GM12878 (cell line): Measurements from ENCODE around the gene CACNG1. TPM values are rescaled to one million over a fixed set of nuclear protein-coding genes. Genes with fewer than 3 reads are reported as not detected.

Experiments
- ATAC-seq: fragments of 200-7000 bp; cut with Tn5 transposase; 3 replicates; pipeline ENCODE4 v1.9.1; 2020; ENCODE audit warnings: mild to moderate bottlenecking, moderate library complexity
- BruUV-seq: library from RNA; stranded (reverse); fragments of 400-500 nt; replicated peaks from 2 replicates; lab custom pipeline; 2021; lab: Mats Ljungman, UMichigan
- CTCF ChIA-PET: fragments of 300-600 bp; sonication (Branson Sonifier 250); formaldehyde crosslinking; extraction: SDS; loops from one replicate; lab custom pipeline; 2021; ENCODE audit warnings: inconsistent platforms; lab: Yijun Ruan, JAX
- POLR2A ChIA-PET: fragments of 350-600 bp; formaldehyde crosslinking; extraction: SDS; loops from one replicate; lab custom pipeline; 2021; ENCODE audit warnings: inconsistent platforms; lab: Charles Lee
- RAD21 ChIA-PET: fragments of 300-600 bp; sonication (Branson Sonifier 250); formaldehyde crosslinking; loops from one replicate; lab custom pipeline; 2023; ENCODE audit warnings: antibody characterized with exemption; ENCODE audit not compliant: unreplicated experiment; lab: Charles Lee
- SMC1A ChIA-PET: fragments of 300-600 bp; sonication (Branson Sonifier 250); formaldehyde crosslinking; loops from one replicate; lab custom pipeline; 2023; ENCODE audit not compliant: unreplicated experiment, uncharacterized antibody; lab: Charles Lee
- DNase-seq: peaks from one replicate; pipeline ENCODE4 v3.0.0-alpha.2; 2011; ENCODE audit warnings: low read depth, low spot score
- FAIRE-seq: peaks from 3 replicates; lab custom pipeline; 2011; peaks lifted over from hg19 to GRCh38; lab: Jason Lieb, UNC
- H2AFZ ChIP-seq: 2 replicates; pipeline ENCODE4 v1.6.0; 2011; ENCODE audit warnings: low read depth, low read length, control low read depth; ENCODE audit not compliant: control insufficient read depth
- H3K27ac ChIP-seq: 2 replicates; pipeline ENCODE4 v1.5.1; 2011; ENCODE audit warnings: control low read depth; ENCODE audit not compliant: control insufficient read depth, insufficient read depth
- H3K27me3 ChIP-seq, 2 experiments: replicated peaks in 1 of 2; 2 replicates each; pipeline versions ENCODE4 v1.6.0 to v1.6.1; 2011; ENCODE audit warnings: low read length in 1 of 2; ENCODE audit not compliant: control insufficient read depth in 2 of 2, insufficient read depth in 2 of 2
- H3K36me3 ChIP-seq, 2 experiments: 2 replicates each; pipeline ENCODE4 v1.5.1; 2011; ENCODE audit warnings: low read length in 1 of 2; ENCODE audit not compliant: control insufficient read depth in 2 of 2, insufficient read depth in 2 of 2
- H3K4me1 ChIP-seq: 2 replicates; pipeline ENCODE4 v1.6.1; 2011; ENCODE audit warnings: mild to moderate bottlenecking, low read length, moderate library complexity, mixed read lengths; ENCODE audit not compliant: control insufficient read depth, insufficient read depth
- H3K4me2 ChIP-seq: 2 replicates; pipeline ENCODE4 v1.6.0; 2011; ENCODE audit warnings: control low read depth; ENCODE audit not compliant: control insufficient read depth, insufficient read depth
- H3K4me3 ChIP-seq: fragments of 200-600 bp; sonication (generic); 2 replicates; pipeline ENCODE4 v1.5.1; 2016
- H3K79me2 ChIP-seq: 2 replicates; pipeline ENCODE4 v1.6.0; 2011; ENCODE audit warnings: low read length; ENCODE audit not compliant: control insufficient read depth, insufficient read depth
- H3K9ac ChIP-seq: 2 replicates; pipeline ENCODE4 v1.8.0; 2011; ENCODE audit warnings: low read length, control low read depth, mixed read lengths; ENCODE audit not compliant: control insufficient read depth, insufficient read depth
- H3K9me3 ChIP-seq: replicated peaks from 3 replicates; pipeline ENCODE4 v1.5.1; 2011; ENCODE audit warnings: mild to moderate bottlenecking, low read length; ENCODE audit not compliant: control insufficient read depth, insufficient read depth
- H4K20me1 ChIP-seq: 2 replicates; pipeline ENCODE4 v1.6.0; 2011; ENCODE audit not compliant: control insufficient read depth, insufficient read depth
- BMI1 ChIP-seq: fragments of 450-650 bp; IDR thresholded peaks from 2 replicates; pipeline ENCODE4 v1.6.1; 2016; ENCODE audit warnings: mild to moderate bottlenecking, moderate library complexity, borderline replicate concordance
- BRCA1 ChIP-seq: IDR thresholded peaks from 2 replicates; pipeline ENCODE4 v1.6.1; 2011; ENCODE audit warnings: low read depth, low read length, improper control_type of control experiment
- CHD1 ChIP-seq: IDR thresholded peaks from 2 replicates; pipeline ENCODE4 v1.6.1; 2012; ENCODE audit warnings: low read depth, low read length, improper control_type of control experiment
- EGR1 ChIP-seq, 2 experiments: IDR thresholded peaks; 1 replicate in 1 of 2; 2 replicates in 1 of 2; pipeline ENCODE4 v1.6.1; 2011 to 2012; ENCODE audit warnings: low read depth in 2 of 2, low read length in 2 of 2, borderline replicate concordance in 1 of 2, mild to moderate bottlenecking in 1 of 2, moderate library complexity in 1 of 2
- HCFC1 ChIP-seq: fragments of 150-350 bp; IDR thresholded peaks from 2 replicates; pipeline ENCODE4 v1.6.1; 2014; ENCODE audit warnings: low read length
- NFIC ChIP-seq: IDR thresholded peaks from 2 replicates; pipeline ENCODE4 v1.6.1; 2012; ENCODE audit warnings: low read depth, mild to moderate bottlenecking, inconsistent platforms, low read length, moderate library complexity
- NFXL1 ChIP-seq: fragments of 450-650 bp; IDR thresholded peaks from 2 replicates; pipeline ENCODE4 v1.6.1; 2017; ENCODE audit warnings: antibody characterized with exemption, mild to moderate bottlenecking, borderline replicate concordance
- PML ChIP-seq: IDR thresholded peaks from 2 replicates; pipeline ENCODE4 v1.6.1; 2012; ENCODE audit warnings: low read length, inconsistent platforms
- SMAD1 ChIP-seq: fragments of 450-650 bp; IDR thresholded peaks from 2 replicates; pipeline ENCODE4 v1.6.1; 2018; ENCODE audit warnings: mild to moderate bottlenecking, low read depth; ENCODE audit not compliant: partially characterized antibody
- SMC3 ChIP-seq: IDR thresholded peaks from 2 replicates; pipeline ENCODE4 v1.6.1; 2011; ENCODE audit warnings: low read length, improper control_type of control experiment, borderline replicate concordance
- SPI1 ChIP-seq: IDR thresholded peaks from 2 replicates; pipeline ENCODE4 v1.6.1; 2011; ENCODE audit warnings: low read depth, mild to moderate bottlenecking, low read length, moderate library complexity, borderline replicate concordance; ENCODE audit not compliant: insufficient read depth
- ZNF274 ChIP-seq: IDR thresholded peaks from one replicate; pipeline ENCODE4 v1.8.0; 2011; ENCODE audit not compliant: insufficient read length, insufficient read depth
- WGBS: methylation state at CpG from one replicate; pipeline ENCODE4 v1.1.6; 2016; ENCODE audit warnings: low lambda C conversion rate; ENCODE audit not compliant: insufficient replicate concordance, insufficient coverage; ENCODE audit errors: missing lambda C conversion rate; 5-methylcytosine and 5-hydroxymethylcytosine counted together
- in situ Hi-C: fragments of 300-500 bp; cut with MboI; formaldehyde crosslinking; loops from 9 replicates; pipeline ENCODE4 v1.14.3; 2018; ENCODE audit warnings: mixed read lengths
- intact Hi-C: fragments of 100-400 bp; cut with micrococcal nuclease; formaldehyde crosslinking; loops from one replicate; pipeline ENCODE4 v1.14.2; 2022; ENCODE audit not compliant: unreplicated experiment
- polyA plus RNA-seq, 11 experiments: library from polyadenylated mRNA; depleted of rRNA in 4 of 11; unstranded in 6 of 11; stranded (reverse) in 5 of 11; fragments of >200 nt; fragmentation: Nextera tagmentation in 4 of 11; fragmentation: Illumina TruSeq in 1 of 11; extraction: Ambion mirVana in 4 of 11; extraction: Trizol in 1 of 11; gene quantifications; 1 replicate in 1 of 11; 2 replicates in 10 of 11; pipeline versions ENCODE4 v1.2.1 to v1.2.3, GENCODE V29; 2011 to 2016; ENCODE audit warnings: inconsistent platforms in 2 of 11, missing spikeins in 2 of 11, low read depth in 1 of 11
- total RNA-seq, 4 experiments: library from RNA; depleted of rRNA in 3 of 4; stranded (reverse); fragments of >200 nt in 3 of 4; fragmentation: Illumina TruSeq in 1 of 4; extraction: Trizol in 1 of 4; gene quantifications; 2 replicates each; pipeline versions ENCODE4 v1.2.1 to v1.2.3, GENCODE V29; 2013 to 2021

The CACNG1 gene
- total and polyA plus RNA-seq, 10 of the 15 experiments (the other 5 are each of a cell fraction or from before 2014, with no cell fraction given), result not detected

DNA sequence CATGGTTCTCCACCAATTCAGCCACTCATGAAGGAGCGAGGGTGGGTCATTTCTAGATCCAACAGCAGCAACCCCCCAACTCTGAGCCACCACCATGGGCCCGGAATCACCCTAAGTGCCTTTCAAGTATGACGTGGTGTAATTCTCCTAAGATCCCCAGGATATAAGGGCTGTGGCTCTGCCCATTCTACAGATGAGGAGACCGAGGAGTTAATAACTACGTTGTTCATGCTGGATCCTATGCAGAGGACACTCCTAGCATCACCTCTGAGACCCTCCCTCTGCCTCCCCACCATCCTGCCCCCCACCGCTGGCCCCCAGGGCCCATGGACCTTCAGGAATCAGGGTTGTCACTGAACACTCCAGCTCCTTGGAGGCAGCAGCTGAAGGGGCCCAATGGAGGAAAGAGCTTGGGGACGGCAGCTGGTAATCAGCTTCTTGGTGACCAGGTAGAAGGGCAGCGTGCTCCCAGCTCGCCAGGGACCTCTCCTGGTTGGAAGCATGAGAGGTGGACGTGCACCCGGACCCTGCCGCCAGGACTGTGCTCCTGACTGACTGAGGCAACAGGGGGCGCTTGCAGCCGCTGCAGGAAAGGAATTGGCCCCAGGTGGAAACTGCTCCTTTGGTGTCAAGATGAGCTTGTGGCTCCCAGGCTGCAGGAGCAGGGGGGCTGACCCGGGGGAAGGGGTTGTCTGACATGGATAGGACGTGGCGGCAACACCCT lies 28.2 kb upstream of the CACNG1 start:
- POLR2A ChIA-PET, result no interaction called here
- H3K9me3 ChIP-seq, result no peaks in the 10 kb centered on the region
- no peak overlapping the region for H2AFZ ChIP-seq
- in situ Hi-C loops, result no loop called here
- CTCF ChIA-PET, result interaction anchor here (1.6 kb wide), 1 partner anchor 65 kb away, joined by 9 read pairs; no protein-coding TSS in a partner anchor
- TF ChIP-seq NFIC (no peak), NFXL1 (no peak), PML (no peak), HCFC1 (no peak), SPI1 (no peak), SMC3 (no peak), SMAD1 (no peak), ZNF274 (no peak), BMI1 (no peak), CHD1 (no peak), EGR1 (IDR thresholded peaks at IDR 0.05; ENCODE audit: borderline replicate concordance in 1 of 2, low read depth in 2 of 2, low read length in 2 of 2) (no peak), BRCA1 (no peak)
- TF ChIP-seq, all 136 proteins: peak for 0
- 42% methylated on average over 17 of the region's 17 CpGs for WGBS
- peaks cover 8% of the 10 kb centered on the region for H3K4me1 ChIP-seq
- no peaks in the 10 kb centered on the region for H3K27me3 ChIP-seq
- no peaks in the 10 kb centered on the region for H3K36me3 ChIP-seq
- no peaks in the 10 kb centered on the region for H3K79me2 ChIP-seq
- no peak for DNase-seq
- H3K4me3 ChIP-seq, result no peak overlapping the region
- no peak overlapping the region for H3K4me2 ChIP-seq
- H3K9ac ChIP-seq, result no peak overlapping the region
- SMC1A ChIA-PET, result interaction anchor here (1.4 kb wide), 1 partner anchor 66 kb away, joined by 5 read pairs; no protein-coding TSS in a partner anchor
- no peak overlapping the region for H3K27ac ChIP-seq
- no peak for ATAC-seq
- FAIRE-seq, result no peak
- intact Hi-C loops, result no loop called here
- H4K20me1 ChIP-seq, result no peaks in the 10 kb centered on the region
- RAD21 ChIA-PET, result interaction anchor here (2.0 kb wide), 1 partner anchor 66 kb away, joined by 5 read pairs; no protein-coding TSS in a partner anchor
- BruUV-seq, result no TSS peak
